ENCODE results near the gene PHETA1.

Gene PHETA1

GRCh38 chr12:111319600-111320257 is 49.2 kb downstream of the PHETA1 start:
- no peak for DNase-seq

GRCh38 chr12:111318450-111318849 is 50.4 kb downstream of the PHETA1 start:
- no peak for DNase-seq

GRCh38 chr12:111316671-111317070 is 52.2 kb downstream of the PHETA1 start:
- DNase-seq, result no peak

- DNase-seq, result no peak
Observed at GRCh38 chr12:111314953-111315539, 53.8 kb downstream of the PHETA1 start.

- DNase-seq, result peak; percentile 76
Observed at GRCh38 chr12:111313833-111314259, 55.0 kb downstream of the PHETA1 start.

- no peak for DNase-seq
Observed at GRCh38 chr12:111312708-111313107, 56.2 kb downstream of the PHETA1 start.

GRCh38 chr12:111312016-111312415 is 56.9 kb downstream of the PHETA1 start:
- no peak for DNase-seq

- no peak for DNase-seq
Observed at GRCh38 chr12:111311011-111311410, 57.9 kb downstream of the PHETA1 start.

Data from stimulated activated CD4-positive, alpha-beta T cell treated with anti-CD3 and anti-CD28 coated beads, Interleukin-4, amount 100 ng/mL, for 1 hour (primary cell).